HG03460 (cell line): ENCODE data around the gene TMEM50A.
A peak's percentile ranks its signal among the peaks of the same experiment; 100 is the strongest.
"Not testable (repeated sequence)": the region's sequence is repeated elsewhere in the genome, so short reads cannot be mapped to it uniquely, and the experiment has no call there.

Experiments
- ATAC-seq: cut with Tn5 transposase; IDR thresholded peaks from one replicate; pipeline ENCODE4 v1.9.1; 2021; ENCODE audit not compliant: unreplicated experiment

Gene TMEM50A

DNA sequence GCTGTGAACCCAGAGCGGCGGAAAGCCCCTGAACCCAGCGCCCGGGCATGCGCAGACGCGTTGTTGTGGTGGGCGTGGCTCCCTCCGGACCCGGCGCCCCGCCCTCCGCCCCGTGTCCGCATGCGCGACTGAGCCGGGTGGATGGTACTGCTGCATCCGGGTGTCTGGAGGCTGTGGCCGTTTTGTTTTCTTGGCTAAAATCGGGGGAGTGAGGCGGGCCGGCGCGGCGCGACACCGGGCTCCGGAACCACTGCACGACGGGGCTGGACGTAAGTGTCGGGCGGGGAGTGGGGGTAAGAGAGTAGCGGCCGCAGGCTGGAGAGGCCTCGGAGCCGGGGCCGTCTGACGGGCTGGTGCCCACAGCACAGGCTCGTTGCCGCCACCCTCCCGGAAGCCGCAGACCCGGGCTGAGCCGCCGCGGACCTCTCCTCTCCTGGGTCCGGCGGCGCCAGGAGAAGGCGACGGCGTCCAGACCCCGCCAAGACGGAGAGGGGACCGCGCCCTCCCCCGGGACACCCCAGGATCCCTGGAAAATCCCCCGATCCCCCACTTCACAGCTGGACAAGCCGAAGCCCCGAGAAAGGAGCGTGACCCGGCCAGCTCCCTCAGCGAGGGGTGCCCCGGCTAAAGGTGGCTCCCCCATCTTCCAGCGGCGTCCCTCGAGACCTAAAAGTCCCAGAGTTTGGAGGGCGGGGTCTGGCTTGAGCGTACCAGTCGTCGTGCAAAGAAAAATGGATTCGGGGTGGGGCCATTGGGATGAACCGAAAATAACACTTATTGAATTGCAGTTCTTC lies at the start of gene TMEM50A:
Gene TMEM50A, plus strand, starts transcription at position 147 of the 794 bp plus-strand sequence. CDS start 2,153 bp downstream, outside the sequence.
- ATAC-seq = peak; percentile 59

DNA sequence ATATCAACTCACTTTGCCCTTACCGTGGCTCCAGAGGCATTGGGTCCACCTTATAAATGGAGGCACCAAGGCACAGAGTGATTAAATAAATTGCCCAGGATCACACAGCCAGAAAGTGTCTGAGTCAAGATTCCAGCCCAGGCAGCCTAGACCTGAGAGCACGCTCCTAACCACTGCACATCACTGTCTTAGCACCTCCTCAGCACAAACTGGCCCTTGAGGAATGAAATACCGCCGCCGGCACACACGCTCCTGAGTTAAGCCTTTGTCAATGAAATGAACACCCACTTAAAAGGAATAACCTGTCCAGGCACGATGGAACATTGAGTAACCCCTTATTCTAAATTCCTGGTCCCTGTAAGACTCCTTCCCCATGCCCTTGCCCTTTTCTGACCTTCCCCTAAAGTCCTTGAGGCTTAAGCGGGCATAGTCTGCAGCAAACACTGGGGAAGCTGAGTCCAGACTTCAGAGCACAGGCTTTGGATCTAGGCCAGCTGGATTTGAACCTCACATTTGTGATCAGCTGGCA lies 49.5 kb upstream of the TMEM50A start:
- ATAC-seq = not testable (repeated sequence)

DNA sequence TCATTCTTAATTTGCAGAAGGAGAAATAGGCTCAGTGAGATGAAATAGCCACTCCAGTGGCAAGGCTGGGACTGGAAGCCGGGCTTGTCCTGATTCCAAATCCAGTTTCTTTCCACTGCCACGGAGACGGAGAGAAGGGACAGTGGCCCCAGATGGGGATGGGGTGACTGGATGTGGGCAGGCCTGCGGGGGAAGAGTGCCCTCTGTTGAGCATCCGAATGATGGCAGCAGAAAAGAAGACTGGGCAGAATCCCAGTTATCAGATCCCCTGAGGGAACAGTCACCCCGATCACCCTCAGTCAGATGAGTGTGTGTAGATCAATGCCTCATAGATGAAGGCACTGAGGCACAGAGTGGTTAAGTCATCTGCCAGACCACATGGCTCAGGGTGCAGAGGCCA lies 48.1 kb upstream of the TMEM50A start:
- not testable (repeated sequence) for ATAC-seq

DNA sequence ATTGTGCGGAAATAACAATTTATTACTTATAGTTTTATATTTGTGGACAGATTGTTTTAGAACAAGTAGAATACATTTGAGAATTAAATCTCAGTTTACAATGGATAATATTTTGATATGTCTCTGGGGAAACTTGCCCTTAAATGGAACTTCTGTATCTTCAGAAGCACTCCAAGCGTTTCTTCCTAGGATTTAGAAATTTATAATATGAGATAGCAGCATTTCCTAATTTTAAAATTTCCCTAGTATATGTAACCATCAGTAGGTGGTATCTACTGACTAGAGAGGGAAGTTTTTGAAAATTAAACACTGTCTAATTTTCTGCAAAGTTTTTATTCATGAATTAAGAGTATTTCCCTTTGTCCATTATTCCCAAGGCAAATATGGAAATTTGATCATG lies 44.7 kb upstream of the TMEM50A start:
- not testable (repeated sequence) for ATAC-seq

DNA sequence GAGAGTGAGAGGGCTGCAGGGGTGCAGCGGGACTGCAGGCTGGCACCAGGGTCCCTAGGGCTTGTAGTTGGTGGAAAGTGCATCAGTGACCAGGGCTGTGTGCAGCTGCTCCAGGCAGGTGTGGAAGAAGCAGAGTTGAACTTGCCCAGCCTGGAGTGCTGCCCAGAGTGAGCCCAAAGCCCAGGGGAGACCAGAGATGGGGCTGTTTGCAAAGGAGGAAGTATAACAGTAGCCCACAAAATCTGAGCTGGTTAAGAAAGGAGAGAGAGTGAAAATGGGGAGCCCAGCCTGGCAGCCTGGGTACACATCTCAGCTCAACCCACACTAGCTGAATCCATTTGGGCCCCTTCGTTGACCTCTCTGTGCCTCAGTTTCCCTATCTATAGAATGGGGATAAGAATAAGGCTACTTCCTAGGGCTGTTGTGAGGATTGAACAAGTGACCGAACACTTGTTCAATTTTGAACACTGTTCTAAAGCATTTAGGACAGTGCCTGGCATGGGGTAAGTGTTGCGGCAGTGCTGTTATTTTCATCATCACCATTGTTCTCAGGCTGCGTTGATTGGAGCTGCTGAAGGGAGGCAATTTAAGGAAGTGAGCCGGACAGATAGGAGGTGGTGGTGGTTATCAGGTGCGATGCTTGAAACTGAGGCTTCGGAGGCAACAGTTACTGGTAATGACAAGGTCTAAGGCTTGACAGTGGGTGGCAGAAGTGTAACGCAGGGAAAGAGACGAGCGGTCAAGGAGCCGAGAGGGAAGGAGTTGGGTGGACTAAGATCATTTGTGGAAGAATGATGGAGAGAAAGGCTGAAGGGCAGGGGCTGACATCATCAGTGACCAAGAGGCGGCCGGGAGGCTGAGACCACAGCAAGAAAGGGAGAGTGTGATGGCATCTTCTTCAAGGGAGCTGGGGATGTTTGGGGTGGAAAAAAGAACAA lies 43.0 kb upstream of the TMEM50A start:
- not testable (repeated sequence) for ATAC-seq

DNA sequence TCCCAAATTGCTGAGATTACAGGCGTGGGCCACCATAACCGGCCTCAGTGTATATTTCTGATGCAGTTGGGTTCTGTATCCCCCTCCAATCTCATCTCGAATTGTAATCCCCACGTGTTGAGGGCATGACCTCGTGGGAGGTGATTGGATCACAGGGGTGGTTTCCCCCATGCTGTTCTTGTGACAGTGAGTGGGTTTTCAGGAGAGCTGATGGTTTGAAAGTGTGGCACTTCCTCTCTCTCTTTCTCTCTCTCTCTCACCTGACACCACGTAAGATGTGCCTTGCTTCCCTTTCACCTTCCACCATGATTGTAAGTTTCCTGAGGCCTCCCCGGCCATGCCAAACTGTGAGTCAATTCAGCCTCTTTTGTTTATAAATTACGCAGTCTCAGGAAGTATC lies 41.6 kb upstream of the TMEM50A start:
- ATAC-seq = not testable (repeated sequence)

DNA sequence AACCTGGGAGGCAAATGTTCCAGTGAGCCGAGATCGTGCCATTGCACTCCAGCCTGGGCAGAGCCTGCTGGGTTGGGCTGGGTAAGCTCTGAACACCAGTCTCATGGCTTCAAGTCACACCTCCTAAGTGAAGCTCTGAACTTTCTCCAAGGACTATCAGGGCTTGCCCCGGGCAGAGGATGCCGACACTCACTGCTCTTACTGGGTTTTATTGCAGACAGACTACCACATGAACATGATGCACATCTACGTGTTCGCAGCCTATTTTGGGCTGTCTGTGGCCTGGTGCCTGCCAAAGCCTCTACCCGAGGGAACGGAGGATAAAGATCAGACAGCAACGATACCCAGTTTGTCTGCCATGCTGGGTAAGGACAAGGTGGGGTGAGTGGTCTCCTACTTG lies 37.4 kb upstream of the TMEM50A start:
- not testable (repeated sequence) for ATAC-seq

DNA sequence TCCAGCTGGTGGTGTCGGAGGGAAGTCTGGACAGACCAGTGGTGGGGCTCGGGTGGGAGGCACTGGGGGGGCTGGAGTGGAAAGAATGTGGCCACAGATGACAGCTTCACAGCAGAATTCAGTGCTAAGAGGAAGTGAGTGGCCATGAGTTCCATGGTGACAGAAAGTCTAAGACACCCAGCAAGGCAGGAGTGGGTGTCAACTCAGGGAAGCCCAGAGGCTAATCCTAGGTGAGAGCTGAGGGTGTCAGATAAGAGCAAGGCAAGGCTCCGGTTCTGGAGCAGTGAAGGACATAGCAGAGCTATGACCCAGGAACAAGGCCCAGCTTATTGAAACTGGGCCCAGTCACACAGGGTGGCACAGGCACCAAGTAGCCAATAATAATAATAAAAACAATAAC lies 35.8 kb upstream of the TMEM50A start:
- not testable (repeated sequence) for ATAC-seq

DNA sequence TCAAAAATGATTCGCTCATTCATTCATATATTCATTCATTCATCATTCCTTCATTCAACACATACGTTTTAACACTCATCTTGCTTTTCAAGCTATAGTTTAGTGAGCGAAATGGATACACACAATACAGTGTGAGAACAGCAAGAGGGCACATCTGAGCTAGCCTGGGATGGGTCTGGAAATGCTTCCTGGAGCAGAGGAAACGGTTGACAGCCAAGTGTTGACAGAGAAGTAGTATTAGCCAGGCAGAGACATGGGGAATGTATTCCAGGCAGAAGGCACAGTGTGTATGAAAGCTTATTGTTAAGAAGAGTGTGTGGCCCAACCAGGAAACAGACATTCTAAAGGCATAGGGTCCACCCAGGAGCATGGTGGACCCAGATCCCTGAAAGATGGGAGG lies 33.2 kb upstream of the TMEM50A start:
- not testable (repeated sequence) for ATAC-seq

DNA sequence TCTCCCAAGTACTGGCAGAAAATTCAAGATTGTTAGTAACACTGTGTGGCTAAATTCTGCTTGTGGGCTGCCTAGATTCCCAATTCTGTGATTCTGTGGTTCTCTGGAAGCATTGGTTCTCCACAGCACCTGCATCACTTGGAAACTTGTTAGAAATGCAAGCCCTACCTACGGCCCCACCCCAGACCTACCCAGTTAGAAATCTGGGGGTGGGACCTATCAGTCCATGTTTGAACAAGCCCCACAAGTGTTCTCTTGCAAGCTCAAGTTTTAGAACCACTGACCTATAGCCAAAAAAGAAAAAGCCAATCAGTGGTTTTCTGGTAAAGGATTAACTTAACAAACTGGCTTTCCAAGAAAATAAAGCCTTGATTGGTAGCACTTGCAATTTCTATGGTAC lies 30.0 kb upstream of the TMEM50A start:
- not testable (repeated sequence) for ATAC-seq

DNA sequence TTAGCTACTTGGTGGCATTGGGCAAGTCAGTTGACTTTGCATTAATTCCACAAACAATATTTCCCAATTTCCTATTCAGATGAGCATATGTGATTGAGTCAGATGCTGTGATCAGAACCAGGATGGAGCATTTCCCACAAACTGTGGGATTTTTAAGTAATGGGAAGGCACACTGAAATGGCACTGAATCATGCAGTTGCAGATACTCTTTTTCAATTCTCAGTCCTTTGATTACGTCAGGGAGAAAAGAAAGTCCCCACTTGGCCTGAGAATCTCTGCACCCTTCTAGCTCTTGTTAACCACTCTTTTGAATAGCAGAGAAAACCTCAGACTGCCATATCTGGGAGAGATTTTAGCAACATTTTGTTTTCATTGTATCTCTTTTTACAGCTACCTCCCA lies 29.0 kb upstream of the TMEM50A start:
- ATAC-seq = not testable (repeated sequence)

DNA sequence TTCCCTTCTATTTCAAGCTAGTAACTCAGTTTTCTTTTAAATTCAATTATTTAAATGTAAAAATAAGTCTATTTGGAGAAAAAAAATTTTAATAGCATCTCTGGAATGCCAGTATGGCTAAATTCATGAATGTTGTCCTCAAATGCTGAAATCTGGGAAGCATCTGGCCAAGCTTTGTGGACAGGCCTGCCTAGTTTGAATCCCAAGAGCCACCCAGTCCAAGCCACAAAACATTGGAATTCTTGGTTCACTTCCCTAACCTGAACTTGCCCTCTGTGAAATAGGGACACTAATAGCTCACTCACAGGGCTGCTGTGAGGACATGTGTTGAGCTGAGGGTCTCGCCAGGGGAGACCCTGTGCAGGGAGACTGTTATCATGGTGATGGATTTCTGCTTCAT lies 28.6 kb upstream of the TMEM50A start:
- ATAC-seq = not testable (repeated sequence)

DNA sequence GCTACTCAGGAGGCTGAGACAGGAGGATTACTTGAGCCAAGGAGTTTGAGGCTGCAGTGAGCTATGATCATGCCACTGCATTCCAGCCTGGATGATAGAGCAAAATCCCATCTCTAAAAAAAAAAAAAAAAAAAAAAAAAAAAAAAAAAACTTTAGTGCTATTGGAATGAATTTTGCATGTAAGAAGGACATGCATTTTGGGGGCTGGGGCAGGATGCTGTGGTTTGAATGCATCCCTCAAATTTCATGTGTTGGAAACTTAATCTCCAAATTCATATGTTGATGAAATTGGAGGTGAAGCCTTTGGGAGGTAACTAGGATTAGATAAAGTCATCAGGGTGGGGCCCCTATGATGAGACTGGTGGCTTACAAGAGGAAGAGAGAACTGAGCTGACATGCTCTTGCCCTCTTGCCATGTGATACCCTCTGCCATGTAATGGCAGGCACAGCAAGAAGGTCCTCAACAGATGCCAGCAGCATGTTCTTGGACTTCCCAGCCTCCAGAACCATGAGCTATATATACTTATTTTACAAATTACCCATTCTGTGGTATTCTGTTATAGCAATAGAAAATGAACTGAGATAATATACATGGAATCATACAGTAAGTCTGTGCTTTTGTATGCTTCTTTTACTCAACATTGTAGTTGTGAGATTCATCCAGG lies 25.2 kb upstream of the TMEM50A start:
- ATAC-seq = not testable (repeated sequence)

DNA sequence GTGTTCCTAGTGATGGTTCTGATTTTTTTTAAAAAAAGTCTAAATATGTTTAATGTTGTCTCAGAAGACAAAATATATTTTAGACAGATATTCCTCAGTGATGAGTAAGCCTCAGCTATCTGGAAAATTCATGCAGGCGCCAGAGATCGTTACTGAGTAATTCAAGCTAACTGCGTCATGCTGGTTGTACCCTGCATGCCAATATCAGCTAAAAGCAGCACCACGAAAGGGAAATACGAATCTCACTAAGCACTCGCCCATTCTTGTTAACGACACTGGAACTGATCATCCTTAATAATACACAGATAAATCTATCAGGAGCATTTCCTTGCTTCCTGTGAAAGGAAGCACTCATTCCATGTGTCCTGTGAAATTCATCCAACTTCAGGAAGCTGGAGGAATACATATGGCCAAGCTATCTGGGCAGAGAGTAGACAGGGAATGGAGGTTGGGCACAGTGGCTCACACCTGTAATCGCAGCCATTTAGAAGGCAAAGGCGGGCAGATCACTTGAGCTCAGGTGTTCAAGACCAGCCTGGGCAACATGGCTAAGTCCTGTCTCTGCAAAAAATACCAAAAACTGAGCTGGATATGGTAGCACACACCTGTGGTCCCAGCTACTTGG lies 17.7 kb upstream of the TMEM50A start:
- not testable (repeated sequence) for ATAC-seq

DNA sequence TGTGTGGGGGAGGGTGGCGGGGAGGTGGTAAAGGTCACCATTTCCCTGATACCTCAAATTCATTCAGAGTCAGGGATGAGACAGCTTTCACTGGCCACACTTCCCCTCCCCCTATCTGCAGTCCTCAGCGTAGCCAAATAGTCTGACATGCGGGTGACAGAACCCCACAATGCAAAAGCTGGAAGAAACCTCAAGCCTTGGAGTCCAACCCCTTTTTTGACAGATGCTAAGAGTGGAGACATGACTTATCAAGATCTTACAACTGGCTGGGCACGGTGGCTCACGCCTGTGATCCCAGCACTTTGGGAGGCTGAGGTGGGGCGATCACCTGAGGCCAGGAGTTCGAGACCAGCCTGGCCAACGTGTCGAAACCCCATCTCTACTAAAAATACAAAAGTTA lies 16.0 kb upstream of the TMEM50A start:
- ATAC-seq = not testable (repeated sequence)

DNA sequence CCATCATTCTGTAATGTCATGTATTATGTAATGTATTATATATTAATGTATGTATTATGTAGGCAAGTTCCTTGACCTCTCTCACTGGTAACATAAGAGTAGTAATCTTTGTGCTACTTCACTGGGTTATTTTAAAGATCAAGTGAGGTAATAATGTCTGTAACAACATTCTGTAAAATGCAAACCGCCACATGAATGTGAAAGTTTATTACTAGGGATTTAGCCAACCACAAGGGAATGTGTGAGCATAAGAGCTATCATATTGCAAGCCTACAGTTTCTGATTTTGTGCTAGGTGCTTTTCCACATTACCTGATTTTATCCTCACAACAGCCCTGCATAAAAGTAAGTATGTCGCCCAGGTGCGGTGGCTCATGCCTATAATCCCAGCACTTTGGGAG lies 13.7 kb upstream of the TMEM50A start:
- ATAC-seq = not testable (repeated sequence)

DNA sequence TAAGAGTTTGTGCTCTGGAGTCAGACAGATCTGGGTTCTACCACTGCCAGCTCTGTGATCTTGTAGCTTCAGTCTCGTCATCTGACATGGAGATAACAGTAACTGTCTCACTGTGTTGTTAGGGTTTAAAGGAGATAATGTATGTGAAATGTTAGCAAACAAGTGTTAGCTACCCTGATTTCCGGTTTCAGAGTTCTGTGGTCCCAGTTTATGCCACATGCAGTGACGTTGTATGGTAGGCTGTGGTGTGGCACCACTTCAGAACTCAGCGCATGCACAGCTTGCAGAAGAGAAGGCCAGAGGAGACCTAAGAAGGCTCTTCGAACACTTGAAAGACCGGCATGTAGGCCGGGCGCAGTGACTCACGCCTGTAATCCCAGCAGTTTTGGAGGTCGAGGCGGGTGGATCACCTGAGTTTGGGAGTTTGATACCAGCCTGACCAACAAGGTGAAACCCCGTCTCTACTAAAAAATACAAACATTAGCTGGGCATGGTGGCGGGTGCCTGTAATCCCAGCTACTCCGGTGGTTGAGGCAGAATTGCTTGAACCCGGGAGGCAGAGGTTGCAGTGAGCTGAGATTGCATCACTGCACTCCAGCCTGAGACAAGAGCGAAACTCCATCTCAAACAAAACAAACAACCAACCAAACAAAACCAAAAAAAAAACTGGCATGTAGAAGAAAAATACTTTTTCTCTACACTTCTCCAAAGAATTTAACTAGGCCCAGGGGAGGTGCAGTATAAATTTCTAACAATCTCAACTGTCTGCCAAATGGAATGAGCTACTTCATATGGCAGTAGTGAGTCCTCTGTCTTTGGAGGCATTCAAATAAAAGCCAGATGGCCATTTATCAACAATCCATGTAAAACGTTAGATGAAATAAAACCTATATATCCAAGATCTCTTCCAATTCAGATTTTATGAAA lies 10.0 kb upstream of the TMEM50A start:
- not testable (repeated sequence) for ATAC-seq

DNA sequence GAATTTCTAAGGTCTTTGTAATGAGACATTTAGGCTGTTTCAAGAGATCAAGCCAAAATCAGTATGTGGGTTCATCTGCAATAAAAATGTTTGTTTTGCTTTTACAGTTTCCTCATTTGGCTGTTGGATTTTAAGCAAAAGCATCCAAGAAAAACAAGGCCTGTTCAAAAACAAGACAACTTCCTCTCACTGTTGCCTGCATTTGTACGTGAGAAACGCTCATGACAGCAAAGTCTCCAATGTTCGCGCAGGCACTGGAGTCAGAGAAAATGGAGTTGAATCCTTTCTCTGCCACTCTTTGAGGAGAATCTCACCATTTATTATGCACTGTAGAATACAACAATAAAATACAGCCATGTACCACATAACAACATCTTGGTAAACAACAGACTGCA lies 9.3 kb upstream of the TMEM50A start:
- ATAC-seq = not testable (repeated sequence)

DNA sequence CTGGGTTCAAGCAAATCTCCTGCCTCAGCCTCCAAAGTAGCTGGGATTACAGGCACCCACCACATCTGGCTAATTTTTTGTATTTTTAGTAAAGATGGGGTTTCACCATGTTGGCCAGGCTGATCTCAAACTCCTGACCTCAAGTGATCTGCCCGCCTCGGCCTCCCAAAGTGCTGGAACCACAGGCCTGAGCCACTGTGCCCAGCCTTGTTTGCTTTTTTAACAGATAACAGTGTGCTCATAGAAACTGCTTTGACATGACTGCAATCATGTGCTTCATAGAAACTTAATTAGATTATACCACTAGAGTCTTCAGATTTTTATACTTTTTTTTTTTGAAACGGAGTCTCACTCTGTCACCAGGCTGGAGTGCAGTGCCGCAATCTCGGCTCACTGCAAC lies 8.8 kb upstream of the TMEM50A start:
- not testable (repeated sequence) for ATAC-seq
